B cell (primary cell): Measurements from ENCODE around the gene ELOF1. TPM values are rescaled to one million over a fixed set of nuclear protein-coding genes. Genes with fewer than 3 reads are reported as not detected.

ENCODE experiments used
- ATAC-seq: fragments of 200-7000 bp; cut with Tn5 transposase; one replicate; pipeline ENCODE4 v1.10.0; 2021; ENCODE audit warnings: low read depth, mild to moderate bottlenecking, moderate number of reproducible peaks, moderate library complexity
- CTCF ChIA-PET: fragments of 350-600 bp; sonication (Branson Sonifier 250); formaldehyde crosslinking; loops from one replicate; lab custom pipeline; 2021; ENCODE audit warnings: antibody characterized with exemption, inconsistent platforms; lab: Charles Lee
- POLR2A ChIA-PET: fragments of 350-600 bp; sonication (Branson Sonifier 250); formaldehyde crosslinking; loops from one replicate; lab custom pipeline; 2021; ENCODE audit warnings: antibody characterized with exemption; lab: Charles Lee
- DNase-seq: peaks from one replicate; pipeline ENCODE4 v3.0.0; 2013
- H2AFZ ChIP-seq: 2 replicates; pipeline ENCODE4 v1.6.1; 2012; ENCODE audit warnings: mild to moderate bottlenecking, low read depth, low read length; ENCODE audit not compliant: insufficient read depth, poor library complexity, severe bottlenecking
- H3K27ac ChIP-seq, 2 donors: 1 replicate in 1 of 2; 2 replicates in 1 of 2; pipeline ENCODE4 v1.5.1; 2012 to 2013; ENCODE audit warnings: low read length in 2 of 2, mild to moderate bottlenecking in 2 of 2, moderate library complexity in 1 of 2
- H3K27me3 ChIP-seq, 4 experiments: fragments of 200-600 bp in 1 of 4; sonication (generic) in 1 of 4; replicated peaks in 1 of 4; 1 replicate in 2 of 4; 2 replicates in 2 of 4; pipeline versions ENCODE4 v1.6.1 to v1.7.0; 2013 to 2016; ENCODE audit warnings: low read length in 3 of 4, mild to moderate bottlenecking in 2 of 4, mixed read lengths in 1 of 4, moderate library complexity in 1 of 4; ENCODE audit not compliant: insufficient read depth in 4 of 4, control insufficient read depth in 3 of 4; ENCODE audit errors: control extremely low read depth in 1 of 4
- H3K36me3 ChIP-seq, 2 experiments: replicated peaks in 1 of 2; 1 replicate in 1 of 2; 2 replicates in 1 of 2; pipeline versions ENCODE4 v1.6.1 to v1.7.1; 2013; ENCODE audit warnings: low read length in 1 of 2; ENCODE audit not compliant: insufficient read depth in 2 of 2, control insufficient read depth in 1 of 2; ENCODE audit errors: control extremely low read depth in 1 of 2, extremely low read depth in 1 of 2
- H3K4me1 ChIP-seq, 2 donors: fragments of 200-600 bp in 1 of 2; sonication (generic) in 1 of 2; 1 replicate in 1 of 2; 2 replicates in 1 of 2; pipeline versions ENCODE4 v1.5.1 to v1.6.1; 2013 to 2017; ENCODE audit warnings: low read length in 2 of 2; ENCODE audit not compliant: control insufficient read depth in 2 of 2, insufficient read depth in 2 of 2
- H3K4me2 ChIP-seq: replicated peaks from 2 replicates; pipeline ENCODE3; 2012; ENCODE audit warnings: mild to moderate bottlenecking, low read depth, low read length; ENCODE audit not compliant: poor library complexity, severe bottlenecking
- H3K4me3 ChIP-seq, 5 experiments: fragments of 200-600 bp in 1 of 5; sonication (generic) in 1 of 5; 1 replicate in 3 of 5; 2 replicates in 2 of 5; pipeline versions ENCODE4 v1.5.1 to v1.7.0; 2011 to 2016; ENCODE audit warnings: low read length in 4 of 5, mild to moderate bottlenecking in 4 of 5, low read depth in 2 of 5, control low read depth in 1 of 5, moderate library complexity in 1 of 5; ENCODE audit not compliant: insufficient read depth in 1 of 5; ENCODE audit errors: control extremely low read depth in 1 of 5, extremely low read depth in 1 of 5
- H3K79me2 ChIP-seq: fragments of 200-600 bp; sonication (generic); one replicate; pipeline ENCODE4 v1.6.0; 2016; ENCODE audit warnings: low read length; ENCODE audit not compliant: control insufficient read depth, insufficient read depth
- H3K9ac ChIP-seq: fragments of 200-600 bp; sonication (generic); 2 replicates; pipeline ENCODE4 v1.6.1; 2017; ENCODE audit warnings: mild to moderate bottlenecking, low read length, moderate library complexity
- H3K9me3 ChIP-seq, 3 donors: one replicate each; pipeline versions ENCODE4 v1.6.1 to v1.7.1; 2013; ENCODE audit warnings: low read length in 2 of 3; ENCODE audit not compliant: control insufficient read depth in 2 of 3, insufficient read depth in 1 of 3; ENCODE audit errors: control extremely low read depth in 1 of 3
- H4K20me1 ChIP-seq: 2 replicates; pipeline ENCODE4 v1.6.0; 2012; ENCODE audit warnings: mild to moderate bottlenecking, low read length; ENCODE audit not compliant: insufficient read depth, control insufficient read depth, poor library complexity, severe bottlenecking
- H3K27ac Mint-ChIP-seq: one replicate; pipeline ENCODE4 v1.8.0; 2021; ENCODE audit warnings: mixed read lengths
- H3K27me3 Mint-ChIP-seq: one replicate; pipeline ENCODE4 v1.8.0; 2021; ENCODE audit warnings: mixed read lengths
- H3K4me1 Mint-ChIP-seq: one replicate; pipeline ENCODE4 v1.8.0; 2021; ENCODE audit warnings: mixed read lengths
- H3K4me3 Mint-ChIP-seq: one replicate; pipeline ENCODE4 v1.8.0; 2021; ENCODE audit warnings: mixed read lengths
- H3K9me3 Mint-ChIP-seq: one replicate; pipeline ENCODE4 v1.8.0; 2022; ENCODE audit warnings: mixed read lengths; ENCODE audit not compliant: insufficient read depth
- EZH2 ChIP-seq: IDR thresholded peaks from 2 replicates; pipeline ENCODE4 v1.6.1; 2012; ENCODE audit warnings: borderline replicate concordance, low read depth, mild to moderate bottlenecking, moderate library complexity, low read length; ENCODE audit not compliant: insufficient read depth, poor library complexity, severe bottlenecking
- WGBS: methylation state at CpG from one replicate; pipeline ENCODE4 v1.1.5; 2013; ENCODE audit warnings: missing lambda C conversion rate; ENCODE audit not compliant: insufficient coverage; 5-methylcytosine and 5-hydroxymethylcytosine counted together
- intact Hi-C: fragments of 100-400 bp; cut with micrococcal nuclease; formaldehyde crosslinking; loops from one replicate; pipeline ENCODE4 v1.10.0; 2022
- polyA plus RNA-seq: library from polyadenylated mRNA; depleted of rRNA; stranded (reverse); fragments of >200 nt; gene quantifications from 2 replicates; pipeline ENCODE4 v1.2.3, GENCODE V29; 2012
- total RNA-seq, 2 donors: library from RNA; stranded (reverse); fragments of 120-200 nt in 1 of 2; gene quantifications; 1 replicate in 1 of 2; 2 replicates in 1 of 2; pipeline versions ENCODE4 v1.2.3 to v1.2.4, GENCODE V29; 2013 to 2022
- TF ChIP-seq, protein P1 (sequence below): fragments of 200-600 bp; IDR thresholded peaks from one replicate; pipeline ENCODE4 v1.8.0; 2022; ENCODE audit warnings: antibody characterized with exemption, mild to moderate bottlenecking

ELOF1 gene
- total and polyA plus RNA-seq, 2 donors (not counting 1 experiment from before 2014, with no cell fraction given): 69.5 to 76.2 TPM

DNA sequence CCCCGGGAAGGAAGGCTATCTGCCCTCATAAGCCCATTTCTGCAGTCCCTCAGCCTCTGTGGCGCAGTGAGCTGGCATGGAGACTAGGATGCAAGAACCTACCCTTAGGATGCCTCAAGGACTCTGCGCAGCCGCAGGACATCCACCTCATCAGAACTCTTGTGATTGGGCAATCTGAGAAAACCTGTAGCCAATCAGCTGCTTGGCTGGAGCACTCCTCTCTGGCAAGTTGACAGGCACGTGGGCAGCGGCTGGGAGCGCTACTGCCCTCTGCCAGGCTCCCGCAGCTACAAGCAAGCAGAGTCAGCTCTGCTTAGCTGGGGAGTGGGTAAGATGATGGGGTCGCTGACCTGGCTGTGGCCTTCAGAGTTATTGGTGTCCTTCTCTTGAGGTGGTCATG lies 28.6 kb downstream of the ELOF1 start:
- H3K27ac ChIP-seq: no peak overlapping the region
- ATAC-seq: no peak
- TF ChIP-seq EZH2: no peak
- TF ChIP-seq, protein P1, sequence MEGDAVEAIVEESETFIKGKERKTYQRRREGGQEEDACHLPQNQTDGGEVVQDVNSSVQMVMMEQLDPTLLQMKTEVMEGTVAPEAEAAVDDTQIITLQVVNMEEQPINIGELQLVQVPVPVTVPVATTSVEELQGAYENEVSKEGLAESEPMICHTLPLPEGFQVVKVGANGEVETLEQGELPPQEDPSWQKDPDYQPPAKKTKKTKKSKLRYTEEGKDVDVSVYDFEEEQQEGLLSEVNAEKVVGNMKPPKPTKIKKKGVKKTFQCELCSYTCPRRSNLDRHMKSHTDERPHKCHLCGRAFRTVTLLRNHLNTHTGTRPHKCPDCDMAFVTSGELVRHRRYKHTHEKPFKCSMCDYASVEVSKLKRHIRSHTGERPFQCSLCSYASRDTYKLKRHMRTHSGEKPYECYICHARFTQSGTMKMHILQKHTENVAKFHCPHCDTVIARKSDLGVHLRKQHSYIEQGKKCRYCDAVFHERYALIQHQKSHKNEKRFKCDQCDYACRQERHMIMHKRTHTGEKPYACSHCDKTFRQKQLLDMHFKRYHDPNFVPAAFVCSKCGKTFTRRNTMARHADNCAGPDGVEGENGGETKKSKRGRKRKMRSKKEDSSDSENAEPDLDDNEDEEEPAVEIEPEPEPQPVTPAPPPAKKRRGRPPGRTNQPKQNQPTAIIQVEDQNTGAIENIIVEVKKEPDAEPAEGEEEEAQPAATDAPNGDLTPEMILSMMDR: no peak
- H3K79me2 ChIP-seq: peaks cover 32% of the 10 kb centered on the region
- Mint-ChIP-seq H3K27ac (peak overlapping the region; percentile 41), H3K27me3 (no peaks in the 10 kb centered on the region), H3K9me3 (no peaks in the 10 kb centered on the region), H3K4me3 (no peak overlapping the region), H3K4me1 (peaks cover 26% of the 10 kb centered on the region)
- H3K9me3 ChIP-seq: peaks cover 0 to 4% (median 0%) of the 10 kb centered on the region in 3 donors
- POLR2A ChIA-PET: no interaction called here
- peaks cover 15 to 32% of the 10 kb centered on the region in 2 donors for H3K4me1 ChIP-seq
- H2AFZ ChIP-seq: no peak overlapping the region
- H3K4me2 ChIP-seq: no peak overlapping the region
- 27% methylated on average over 8 of the region's 9 CpGs for WGBS
- H3K4me3 ChIP-seq: no peak overlapping the region
- no peaks in the 10 kb centered on the region for H3K36me3 ChIP-seq
- intact Hi-C loops: no loop called here
- CTCF ChIA-PET: interaction anchor here (0.6 to 0.8 kb wide), 2 partner anchors 58 to 146 kb away, joined by 3 to 4 read pairs; partner anchors contain the start of gene EPOR
- peak; percentile 52 for DNase-seq
- H3K27me3 ChIP-seq: no peaks in the 10 kb centered on the region
- no peaks in the 10 kb centered on the region for H4K20me1 ChIP-seq
- H3K9ac ChIP-seq: no peak overlapping the region

DNA sequence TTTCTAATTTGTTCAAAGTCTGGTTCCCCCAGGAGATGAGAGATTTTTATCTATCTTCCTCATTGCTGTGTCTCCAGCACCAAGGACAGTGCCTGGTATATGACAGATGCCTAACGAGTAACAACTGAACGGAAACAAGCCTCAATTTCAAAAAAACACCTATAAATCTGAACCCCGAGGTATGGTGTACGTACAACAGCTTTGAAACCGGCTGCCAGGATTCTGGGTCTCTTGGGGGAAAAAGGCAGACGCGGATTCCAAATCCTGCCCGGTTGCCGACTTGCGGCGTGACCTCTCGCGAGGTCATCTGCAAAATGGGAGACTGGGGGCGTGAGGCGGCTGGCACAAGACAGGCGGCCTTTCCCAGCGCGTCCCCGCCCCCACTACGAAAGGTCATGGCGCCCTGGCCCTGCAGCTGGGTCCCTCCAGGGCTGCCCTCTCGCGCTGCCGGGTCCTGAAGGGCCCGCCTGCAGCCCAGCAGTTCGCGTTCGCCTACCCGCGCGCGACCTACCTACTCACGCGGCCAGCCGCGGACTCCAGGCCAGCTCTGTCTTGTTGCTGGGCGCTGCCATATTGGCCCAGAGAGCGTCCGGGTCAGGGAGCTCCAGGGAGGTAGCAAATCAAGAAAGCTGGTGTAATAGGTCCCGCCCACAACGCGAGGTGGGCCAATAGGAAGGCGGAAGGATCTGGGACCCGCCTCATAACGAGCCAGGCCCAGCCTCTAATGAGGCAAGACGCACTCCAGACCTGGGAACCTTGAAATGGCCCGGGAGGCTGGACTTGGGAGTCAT lies 30.3 kb downstream of the ELOF1 start, which contains the start of gene ECSIT:
ECSIT (minus strand) TSS at position 584 of the 791 bp plus-strand sequence. CDS start 9,964 bp downstream, outside the sequence.
- ChIA-PET CTCF (interaction anchor here (1.2 to 1.5 kb wide), 5 partner anchors 10 to 145 kb away, joined by 3 to 6 read pairs (median 4); partner anchors contain the start of genes ACP5, EPOR and ZNF653), POLR2A (interaction anchor here (0.5 to 1.1 kb wide), 5 partner anchors 16 to 1427 kb away, joined by 3 to 12 read pairs (median 3); no protein-coding TSS in a partner anchor)
- intact Hi-C loops: loop anchor here (1.0 to 2.0 kb wide), 4 partner anchors 23 to 238 kb away; partner anchors contain the start of genes ELOF1, ZNF441, ZNF627 and ZNF653
- under 1% methylated on average over 45 of the region's 47 CpGs for WGBS
- H3K4me1 ChIP-seq: peaks cover 7 to 19% of the 10 kb centered on the region in 2 donors
- peak within 1 kb of the TSS; percentile 45 to 83 (median 79) for H3K4me3 ChIP-seq
- H3K27me3 ChIP-seq: no peaks in the 10 kb centered on the region
- H3K4me2 ChIP-seq: peak within 1 kb of the TSS; percentile 85
- peak within 1 kb of the TSS; percentile 84 for H3K9ac ChIP-seq
- H3K36me3 ChIP-seq: no peaks in the 10 kb centered on the region
- ATAC-seq (peak; percentile 99), DNase-seq (peak; percentile 95)
- peaks cover 0 to 4% (median 0%) of the 10 kb centered on the region in 3 donors for H3K9me3 ChIP-seq
- no peak for TF ChIP-seq EZH2
- TF ChIP-seq, protein P1: no peak
- Mint-ChIP-seq H3K4me1 (peaks cover 16% of the 10 kb centered on the region), H3K9me3 (no peaks in the 10 kb centered on the region), H3K4me3 (peak within 1 kb of the TSS; percentile 98), H3K27me3 (no peaks in the 10 kb centered on the region), H3K27ac (peak within 1 kb of the TSS; percentile 95)
- H3K27ac ChIP-seq: peak within 1 kb of the TSS; percentile 58 to 79
- H3K79me2 ChIP-seq: peaks cover 43% of the 10 kb centered on the region
- peak within 1 kb of the TSS; percentile 94 for H2AFZ ChIP-seq
- H4K20me1 ChIP-seq: no peaks in the 10 kb centered on the region
